ENCODE measurements around the gene TNS3.

DNA sequence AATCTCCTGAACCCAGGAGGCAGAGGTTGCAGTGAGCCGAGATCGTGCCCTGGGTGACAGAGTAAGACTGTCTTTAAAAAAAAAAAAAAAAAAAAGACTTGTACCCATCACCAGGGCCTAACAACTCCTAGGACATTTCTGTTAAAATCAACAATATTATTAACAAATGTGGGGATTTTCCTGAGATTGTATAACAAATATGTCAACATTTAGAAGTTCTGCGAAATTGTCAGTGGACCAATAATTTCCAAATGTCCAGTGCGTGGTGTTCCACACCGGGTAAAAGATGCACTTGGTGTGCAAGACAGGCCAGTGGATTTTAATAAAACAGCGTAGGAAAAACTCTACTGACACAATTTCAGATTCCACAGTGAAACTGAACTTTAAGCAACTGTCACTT, 71.1 kb downstream of the TNS3 start:
- TF ChIP-seq EZH2 (IDR thresholded peaks at IDR 0.05; ENCODE audit: borderline replicate concordance, insufficient read depth, low read depth, low read length, poor library complexity, severe bottlenecking) = no peak
- TF ChIP-seq, protein P1, sequence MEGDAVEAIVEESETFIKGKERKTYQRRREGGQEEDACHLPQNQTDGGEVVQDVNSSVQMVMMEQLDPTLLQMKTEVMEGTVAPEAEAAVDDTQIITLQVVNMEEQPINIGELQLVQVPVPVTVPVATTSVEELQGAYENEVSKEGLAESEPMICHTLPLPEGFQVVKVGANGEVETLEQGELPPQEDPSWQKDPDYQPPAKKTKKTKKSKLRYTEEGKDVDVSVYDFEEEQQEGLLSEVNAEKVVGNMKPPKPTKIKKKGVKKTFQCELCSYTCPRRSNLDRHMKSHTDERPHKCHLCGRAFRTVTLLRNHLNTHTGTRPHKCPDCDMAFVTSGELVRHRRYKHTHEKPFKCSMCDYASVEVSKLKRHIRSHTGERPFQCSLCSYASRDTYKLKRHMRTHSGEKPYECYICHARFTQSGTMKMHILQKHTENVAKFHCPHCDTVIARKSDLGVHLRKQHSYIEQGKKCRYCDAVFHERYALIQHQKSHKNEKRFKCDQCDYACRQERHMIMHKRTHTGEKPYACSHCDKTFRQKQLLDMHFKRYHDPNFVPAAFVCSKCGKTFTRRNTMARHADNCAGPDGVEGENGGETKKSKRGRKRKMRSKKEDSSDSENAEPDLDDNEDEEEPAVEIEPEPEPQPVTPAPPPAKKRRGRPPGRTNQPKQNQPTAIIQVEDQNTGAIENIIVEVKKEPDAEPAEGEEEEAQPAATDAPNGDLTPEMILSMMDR (IDR thresholded peaks at IDR 0.05) = no peak

Measured in B cell (primary cell).